ENCODE data around the gene PTPRF. TPM values are rescaled to one million over a fixed set of nuclear protein-coding genes. Genes with fewer than 3 reads are reported as not detected.

The PTPRF gene
- total RNA-seq, 1 donor from 2014 or later: 155 TPM

- DNase-seq (ENCODE audit: low read depth): no peak
- TF ChIP-seq CTCF (conservative IDR thresholded peaks at IDR 0.05; ENCODE audit: low read depth, low read length): no peak
Measured at GRCh38 chr1:43648221-43648847, 117.7 kb downstream of the PTPRF start.

DNA sequence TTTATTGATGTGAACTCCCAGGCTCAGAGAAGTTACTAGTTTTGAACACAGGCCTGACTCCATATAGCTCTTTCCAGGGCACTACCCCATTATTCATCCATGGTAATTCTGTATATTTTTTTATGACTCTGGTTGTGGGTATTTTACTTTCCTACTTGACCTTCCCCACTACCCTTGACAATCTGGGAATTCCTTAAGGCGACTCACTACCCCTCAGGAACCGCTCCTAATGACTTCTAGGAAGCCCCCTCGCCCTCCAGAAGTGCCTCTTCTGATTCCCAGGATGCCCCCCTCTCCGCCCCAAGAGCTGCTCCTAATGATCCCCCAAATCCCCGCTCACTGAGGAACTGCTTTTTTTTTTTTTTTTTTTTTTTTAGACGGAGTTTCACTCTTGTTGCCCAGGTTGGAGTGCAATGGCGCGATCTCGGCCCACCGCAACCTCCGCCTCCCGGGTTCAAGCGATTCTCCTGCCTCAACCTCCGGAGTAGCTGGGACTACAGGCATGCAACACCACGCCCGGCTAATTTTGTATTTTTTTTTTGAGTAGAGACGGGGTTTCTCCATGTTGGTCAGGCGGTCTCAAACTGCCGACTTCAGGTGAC is 118.3 kb downstream of the PTPRF start:
- H3K4me3 ChIP-seq (ENCODE audit: low read depth, low read length): peak overlapping the region; percentile 98
- DNase-seq (ENCODE audit: low read depth): no peak
- no peak for TF ChIP-seq CTCF (conservative IDR thresholded peaks at IDR 0.05; ENCODE audit: low read depth, low read length)

More at GRCh38 chr1:43648221-43648847, 117.7 kb downstream of the PTPRF start:
- no peak overlapping the region for H3K4me3 ChIP-seq (ENCODE audit: low read depth, low read length)

DNA sequence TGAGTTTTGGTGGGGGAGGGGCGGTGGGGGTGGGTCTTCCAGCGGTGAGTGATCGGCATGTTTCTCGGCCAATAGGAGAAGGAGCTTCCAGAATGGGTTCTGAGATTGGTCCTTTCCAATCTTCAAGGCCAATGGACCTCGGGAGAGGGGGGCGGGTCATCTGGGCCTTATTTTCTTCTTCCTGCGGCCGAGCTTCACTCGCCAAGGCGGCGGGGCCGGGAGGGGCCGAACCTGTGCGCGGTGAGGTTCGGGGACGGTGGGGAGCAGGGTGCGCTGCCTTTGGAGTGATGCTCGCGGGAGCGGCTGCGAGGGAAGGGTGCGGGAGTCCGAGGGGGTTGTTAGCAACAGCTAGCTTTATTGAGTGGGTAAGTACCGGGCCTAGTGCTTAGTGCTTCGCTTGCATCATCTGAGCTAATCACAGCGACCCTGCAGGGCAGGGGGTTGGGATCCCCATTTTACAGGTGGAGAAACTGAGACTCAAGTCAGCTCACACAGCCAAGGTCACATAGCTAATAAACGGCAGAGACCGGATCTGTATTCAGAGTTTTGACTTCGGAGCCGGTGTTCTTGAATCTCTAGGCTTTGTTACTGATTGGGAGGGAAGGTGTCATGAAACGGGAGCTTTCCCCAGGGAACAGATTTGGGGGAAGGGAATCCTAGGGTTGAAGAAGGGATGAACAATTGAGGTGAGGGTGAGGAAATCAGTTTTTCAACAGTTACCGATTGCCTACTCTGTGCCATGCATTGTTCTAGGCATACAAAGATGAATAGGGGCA is 119.8 kb downstream of the PTPRF start:
- peak; percentile 88 for DNase-seq (ENCODE audit: low read depth)
- H3K4me3 ChIP-seq (ENCODE audit: low read depth, low read length): peak overlapping the region; percentile 98
- no peak for TF ChIP-seq CTCF (conservative IDR thresholded peaks at IDR 0.05; ENCODE audit: low read depth, low read length)

GRCh38 chr1:43651188-43651587 is 120.5 kb downstream of the PTPRF start:
- no peak for TF ChIP-seq CTCF (conservative IDR thresholded peaks at IDR 0.05; ENCODE audit: low read depth, low read length)
- no peak for DNase-seq (ENCODE audit: low read depth)
- peak overlapping the region; percentile 98 for H3K4me3 ChIP-seq (ENCODE audit: low read depth, low read length)

DNA sequence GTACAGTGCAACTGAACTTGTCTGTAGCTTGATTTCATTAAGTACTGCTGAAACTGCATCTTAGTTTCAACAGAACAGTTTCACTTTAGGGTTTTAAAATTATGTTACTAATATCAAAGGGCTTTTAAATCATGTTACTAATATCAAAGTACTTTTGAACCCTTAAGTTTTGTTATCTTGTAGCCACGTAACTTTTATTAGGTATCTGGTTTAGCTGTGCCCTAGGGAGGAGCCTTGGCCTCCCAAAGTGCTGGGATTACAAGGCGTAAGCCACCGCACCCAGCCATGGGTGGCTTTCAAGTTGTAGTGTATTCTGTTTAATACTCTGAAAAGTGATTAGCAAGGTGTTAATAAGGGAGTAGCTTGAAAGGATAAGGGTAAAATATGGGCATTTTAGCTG is 121.2 kb downstream of the PTPRF start:
- no peak for TF ChIP-seq CTCF (conservative IDR thresholded peaks at IDR 0.05; ENCODE audit: low read depth, low read length)
- no peak for DNase-seq (ENCODE audit: low read depth)

GRCh38 chr1:43653339-43653738 is 122.7 kb downstream of the PTPRF start:
- H3K4me3 ChIP-seq (ENCODE audit: low read depth, low read length): no peak overlapping the region
- DNase-seq (ENCODE audit: low read depth): no peak
- peak; percentile 50 for TF ChIP-seq CTCF (conservative IDR thresholded peaks at IDR 0.05; ENCODE audit: low read depth, low read length)

More for the DNA sequence above, 121.2 kb downstream of the PTPRF start:
- H3K4me3 ChIP-seq (ENCODE audit: low read depth, low read length): peak overlapping the region; percentile 98

All from epithelial cell of proximal tubule (primary cell).